SK-N-SH (cell line): ENCODE results near the gene HECTD4. TPM values are rescaled to one million over a fixed set of nuclear protein-coding genes. Genes with fewer than 3 reads are reported as not detected.

Source experiments
- CTCF ChIA-PET: fragments of 300-600, 350-600 bp; formaldehyde crosslinking; extraction: SDS; loops from one replicate; lab custom pipeline; 2021; lab: Yijun Ruan, JAX
- POLR2A ChIA-PET: fragments of 350-600 bp; sonication (Branson Sonifier 250); formaldehyde crosslinking; extraction: SDS; loops from one replicate; lab custom pipeline; 2020; ENCODE audit warnings: antibody characterized with exemption, inconsistent platforms; lab: Yijun Ruan, JAX
- DNase-seq: peaks from one replicate; pipeline ENCODE4 v3.0.0; 2012
- H2AFZ ChIP-seq: fragments of 200-600 bp; sonication (generic); 2 replicates; pipeline ENCODE4 v1.8.1; 2016; ENCODE audit warnings: antibody characterized with exemption, mild to moderate bottlenecking, low read depth
- H3F3A ChIP-seq: fragments of 200-600 bp; sonication (generic); replicated peaks from 2 replicates; pipeline ENCODE3; 2016; ENCODE audit warnings: antibody characterized with exemption, mild to moderate bottlenecking; ENCODE audit not compliant: insufficient read depth
- H3K27ac ChIP-seq, 2 experiments: fragments of 200-500 bp in 1 of 2; fragments of 200-600 bp in 1 of 2; sonication (Bioruptor generic) in 1 of 2; sonication (generic), shearing (Covaris generic) in 1 of 2; 2 replicates each; pipeline versions ENCODE4 v1.5.1 to v1.6.1; 2014 to 2016; ENCODE audit warnings: low read depth in 2 of 2, inconsistent platforms in 1 of 2, low read length in 1 of 2, mild to moderate bottlenecking in 1 of 2, mixed read lengths in 1 of 2
- H3K27me3 ChIP-seq: fragments of 200-600 bp; sonication (generic), shearing (Covaris generic); 2 replicates; pipeline ENCODE4 v1.6.1; 2016; ENCODE audit warnings: mixed run types; ENCODE audit not compliant: insufficient read depth
- H3K36me3 ChIP-seq, 2 experiments: fragments of 200-500 bp in 1 of 2; fragments of 200-600 bp in 1 of 2; sonication (Bioruptor generic) in 1 of 2; sonication (generic) in 1 of 2; replicated peaks in 1 of 2; 2 replicates each; pipeline versions ENCODE3 to v1.5.1; 2014 to 2016; ENCODE audit warnings: low read length in 1 of 2, mild to moderate bottlenecking in 1 of 2; ENCODE audit not compliant: insufficient read depth in 2 of 2, control insufficient read depth in 1 of 2
- H3K4me1 ChIP-seq, 2 experiments: fragments of 200-500 bp in 1 of 2; fragments of 200-600 bp in 1 of 2; sonication (Bioruptor generic) in 1 of 2; sonication (generic), shearing (Covaris generic) in 1 of 2; 2 replicates each; pipeline versions ENCODE4 v1.5.1 to v1.6.1; 2014 to 2016; ENCODE audit warnings: low read depth in 1 of 2, low read length in 1 of 2, mixed run types in 1 of 2; ENCODE audit not compliant: insufficient read depth in 2 of 2, control insufficient read depth in 1 of 2
- H3K4me2 ChIP-seq: fragments of 200-600 bp; sonication (generic), shearing (Covaris generic); 2 replicates; pipeline ENCODE4 v1.6.1; 2017; ENCODE audit warnings: mixed run types
- H3K4me3 ChIP-seq, 2 experiments: fragments of 200-500 bp in 1 of 2; fragments of 200-600 bp in 1 of 2; sonication (Bioruptor generic) in 1 of 2; sonication (generic), shearing (Covaris generic) in 1 of 2; 2 replicates each; pipeline versions ENCODE4 v1.5.1 to v1.8.1; 2014 to 2016; ENCODE audit warnings: low read depth in 2 of 2, inconsistent platforms in 1 of 2, low read length in 1 of 2, mild to moderate bottlenecking in 1 of 2, mixed read lengths in 1 of 2, moderate library complexity in 1 of 2
- H3K79me2 ChIP-seq: fragments of 200-600 bp; sonication (generic); 2 replicates; pipeline ENCODE4 v1.8.1; 2017; ENCODE audit warnings: mild to moderate bottlenecking; ENCODE audit not compliant: insufficient read depth
- H3K9ac ChIP-seq: fragments of 200-600 bp; sonication (generic); 2 replicates; pipeline ENCODE4 v1.6.1; 2017; ENCODE audit warnings: mixed run types
- H3K9me2 ChIP-seq: fragments of 200-600 bp; sonication (generic); 2 replicates; pipeline ENCODE4 v1.6.1; 2017; ENCODE audit warnings: mixed run types
- H3K9me3 ChIP-seq: fragments of 200-600 bp; sonication (generic); 2 replicates; pipeline ENCODE4 v1.6.1; 2017; ENCODE audit warnings: mixed run types, mild to moderate bottlenecking, moderate library complexity
- H4K20me1 ChIP-seq: fragments of 200-600 bp; sonication (generic); 2 replicates; pipeline ENCODE4 v1.6.1; 2017; ENCODE audit warnings: mild to moderate bottlenecking, mixed run types; ENCODE audit not compliant: insufficient read depth
- CHD2 ChIP-seq: fragments of 150-350 bp; IDR thresholded peaks from 2 replicates; pipeline ENCODE4 v1.6.1; 2018; ENCODE audit warnings: low read length; ENCODE audit not compliant: partially characterized antibody
- ELF1 ChIP-seq: IDR thresholded peaks from 2 replicates; pipeline ENCODE4 v1.4.0; 2012
- FOSL2 ChIP-seq: IDR thresholded peaks from 2 replicates; pipeline ENCODE4 v1.4.0; 2012; ENCODE audit warnings: low read depth, mild to moderate bottlenecking, moderate library complexity, borderline replicate concordance
- FOXM1 ChIP-seq: IDR thresholded peaks from 2 replicates; pipeline ENCODE4 v1.4.0; 2012; ENCODE audit warnings: low read depth, mild to moderate bottlenecking
- IRF3 ChIP-seq: fragments of 150-350 bp; IDR thresholded peaks from 2 replicates; pipeline ENCODE4 v1.6.1; 2016; ENCODE audit warnings: mild to moderate bottlenecking, low read depth, low read length
- MEF2A ChIP-seq: IDR thresholded peaks from 2 replicates; pipeline ENCODE4 v1.4.0; 2012; ENCODE audit warnings: low read depth, borderline replicate concordance
- NRF1 ChIP-seq: IDR thresholded peaks from 2 replicates; pipeline ENCODE4 v1.6.1; 2012; ENCODE audit warnings: low read depth, mild to moderate bottlenecking, low read length
- POLR2AphosphoS5 ChIP-seq: IDR thresholded peaks from 2 replicates; pipeline ENCODE4 v1.6.1; 2012; ENCODE audit warnings: low read depth, low read length
- RAD21 ChIP-seq: IDR thresholded peaks from 2 replicates; pipeline ENCODE4 v1.6.1; 2012; ENCODE audit warnings: mild to moderate bottlenecking, low read length
- REST ChIP-seq: IDR thresholded peaks from 2 replicates; pipeline ENCODE4 v1.6.1; 2012; ENCODE audit warnings: mild to moderate bottlenecking, low read depth, low read length, moderate library complexity
- RFX5 ChIP-seq: IDR thresholded peaks from 2 replicates; pipeline ENCODE4 v1.6.1; 2012; ENCODE audit warnings: mild to moderate bottlenecking, improper control_type of control experiment, low read length
- RXRA ChIP-seq: IDR thresholded peaks from 2 replicates; pipeline ENCODE4 v1.4.0; 2012; ENCODE audit warnings: low read depth, mild to moderate bottlenecking, borderline replicate concordance
- SIN3A ChIP-seq: IDR thresholded peaks from 2 replicates; pipeline ENCODE4 v1.6.1; 2012; ENCODE audit warnings: low read depth, mild to moderate bottlenecking, low read length, moderate library complexity, borderline replicate concordance
- TEAD4 ChIP-seq: IDR thresholded peaks from 2 replicates; pipeline ENCODE4 v1.4.0; 2012; ENCODE audit warnings: mild to moderate bottlenecking, borderline replicate concordance; ENCODE audit not compliant: insufficient read depth
- USF2 ChIP-seq: fragments of 150-350 bp; IDR thresholded peaks from 2 replicates; pipeline ENCODE4 v1.6.1; 2017; ENCODE audit warnings: antibody characterized with exemption, low read length, low read depth, borderline replicate concordance
- ZBTB33 ChIP-seq: IDR thresholded peaks from 2 replicates; pipeline ENCODE4 v1.4.0; 2012; ENCODE audit warnings: low read depth, borderline replicate concordance
- WGBS: methylation state at CpG from one replicate; pipeline ENCODE4 v1.1.6; 2017; ENCODE audit warnings: low lambda C conversion rate; 5-methylcytosine and 5-hydroxymethylcytosine counted together
- polyA plus RNA-seq, 3 experiments: library from polyadenylated mRNA; depleted of rRNA; stranded (reverse); fragments of >200 nt; gene quantifications; 2 replicates each; pipeline ENCODE4 v1.2.3, GENCODE V29; 2012

The HECTD4 gene
- polyA plus RNA-seq, 1 of the 3 experiments (the other 2 are of a cell fraction): 14.6 TPM

GRCh38 chr12:112163471-112163991, 218.7 kb downstream of the HECTD4 start:
- 96% methylated on average over 6 of the region's 22 CpGs for WGBS

GRCh38 chr12:112163056-112163455, 219.2 kb downstream of the HECTD4 start:
- H3K4me1 ChIP-seq: no peaks in the 10 kb centered on the region
- no peaks in the 10 kb centered on the region for H3K9me3 ChIP-seq
- DNase-seq: no peak
- H3K9me2 ChIP-seq: no peaks in the 10 kb centered on the region
- WGBS: 95% methylated on average over 4 of the region's 8 CpGs
- H4K20me1 ChIP-seq: no peaks in the 10 kb centered on the region
- H3K27me3 ChIP-seq: no peaks in the 10 kb centered on the region
- H3K4me2 ChIP-seq: no peak overlapping the region
- ChIA-PET POLR2A (no interaction called here), CTCF (no interaction called here)
- no peaks in the 10 kb centered on the region for H3F3A ChIP-seq
- H3K27ac ChIP-seq: no peak overlapping the region
- H2AFZ ChIP-seq: no peak overlapping the region
- no peak overlapping the region for H3K9ac ChIP-seq
- H3K79me2 ChIP-seq: no peaks in the 10 kb centered on the region
- peaks cover 7 to 48% of the 10 kb centered on the region in 2 experiments for H3K36me3 ChIP-seq
- H3K4me3 ChIP-seq: no peak overlapping the region
- no peak for TF ChIP-seq RAD21
- no peak for TF ChIP-seq CHD2
- no peak for TF ChIP-seq SIN3A
- TF ChIP-seq TEAD4: no peak
- TF ChIP-seq ZBTB33: no peak
- TF ChIP-seq NRF1: no peak
- no peak for TF ChIP-seq RXRA
- TF ChIP-seq ELF1: no peak
- TF ChIP-seq FOXM1: no peak
- no peak for TF ChIP-seq IRF3
- no peak for TF ChIP-seq RFX5
- no peak for TF ChIP-seq POLR2AphosphoS5

More at GRCh38 chr12:112163471-112163991, 218.7 kb downstream of the HECTD4 start:
- Histone ChIP-seq H3K4me2 (no peak overlapping the region), H3K9ac (no peak overlapping the region), H3K4me3 (no peak overlapping the region), H3F3A (no peaks in the 10 kb centered on the region), H3K9me3 (no peaks in the 10 kb centered on the region), H3K27me3 (no peaks in the 10 kb centered on the region), H2AFZ (no peak overlapping the region), H3K36me3 (peaks cover 6 to 50% of the 10 kb centered on the region in 2 experiments), H4K20me1 (no peaks in the 10 kb centered on the region), H3K27ac (no peak overlapping the region), H3K79me2 (no peaks in the 10 kb centered on the region), H3K4me1 (no peaks in the 10 kb centered on the region), H3K9me2 (no peaks in the 10 kb centered on the region)
- no peak for DNase-seq
- ChIA-PET POLR2A (no interaction called here), CTCF (no interaction called here)
- TF ChIP-seq REST (no peak), FOSL2 (no peak), MEF2A (no peak), USF2 (no peak)
